CD4-positive, CD25-positive, alpha-beta regulatory T cell (primary cell): Measurements from ENCODE around the gene NFKB1. TPM values are rescaled to one million over a fixed set of nuclear protein-coding genes. Genes with fewer than 3 reads are reported as not detected.

ENCODE experiments used
- ATAC-seq, 2 donors: fragments of 150-1000 bp; cut with Tn5 transposase; one replicate each; pipeline ENCODE4 v1.10.0; 2021; ENCODE audit warnings: low read depth in 2 of 2, moderate number of reproducible peaks in 2 of 2, moderate library complexity in 1 of 2
- DNase-seq, 3 donors: peaks; one replicate each; pipeline versions ENCODE4 v3.0.0 to v3.0.0-alpha.2; 2012 to 2022; ENCODE audit warnings: mixed read lengths in 1 of 3
- H3K27ac ChIP-seq: one replicate; pipeline ENCODE4 v1.7.0; 2013; ENCODE audit warnings: mild to moderate bottlenecking, low read length; ENCODE audit not compliant: insufficient read depth, poor library complexity, severe bottlenecking
- H3K27me3 ChIP-seq: one replicate; pipeline ENCODE4 v1.7.0; 2013; ENCODE audit warnings: low read length; ENCODE audit not compliant: control insufficient read depth, insufficient read depth
- H3K36me3 ChIP-seq: one replicate; pipeline ENCODE4 v1.7.0; 2013; ENCODE audit warnings: mild to moderate bottlenecking, low read length, moderate library complexity; ENCODE audit not compliant: control insufficient read depth, insufficient read depth
- H3K4me1 ChIP-seq: 2 replicates; pipeline ENCODE4 v1.7.0; 2013; ENCODE audit warnings: mild to moderate bottlenecking, low read length; ENCODE audit not compliant: insufficient read depth, control insufficient read depth, poor library complexity, severe bottlenecking
- H3K4me3 ChIP-seq: one replicate; pipeline ENCODE4 v1.7.0; 2013; ENCODE audit warnings: low read depth, mild to moderate bottlenecking, low read length, moderate library complexity
- H3K9me3 ChIP-seq, 2 experiments: 1 replicate in 1 of 2; 2 replicates in 1 of 2; pipeline ENCODE4 v1.7.0; 2013; ENCODE audit warnings: low read length in 2 of 2, mild to moderate bottlenecking in 1 of 2, moderate library complexity in 1 of 2; ENCODE audit not compliant: control insufficient read depth in 2 of 2
- H3K27ac Mint-ChIP-seq, 3 donors: one replicate each; pipeline ENCODE4 v1.8.0; 2020 to 2022; ENCODE audit warnings: mild to moderate bottlenecking in 3 of 3, mixed read lengths in 3 of 3, moderate library complexity in 2 of 3
- H3K27me3 Mint-ChIP-seq: one replicate; pipeline ENCODE4 v1.8.0; 2022; ENCODE audit warnings: mild to moderate bottlenecking, mixed read lengths
- H3K36me3 Mint-ChIP-seq: one replicate; pipeline ENCODE4 v1.8.0; 2020; ENCODE audit warnings: mixed read lengths
- H3K4me1 Mint-ChIP-seq, 4 donors: one replicate each; pipeline ENCODE4 v1.8.0; 2020 to 2022; ENCODE audit warnings: mixed read lengths in 4 of 4, mild to moderate bottlenecking in 1 of 4
- H3K4me3 Mint-ChIP-seq, 4 donors: one replicate each; pipeline ENCODE4 v1.8.0; 2020 to 2022; ENCODE audit warnings: mild to moderate bottlenecking in 4 of 4, mixed read lengths in 4 of 4, moderate library complexity in 3 of 4
- H3K9me3 Mint-ChIP-seq, 7 donors: one replicate each; pipeline ENCODE4 v1.8.0; 2020 to 2022; ENCODE audit warnings: mixed read lengths in 7 of 7, mild to moderate bottlenecking in 3 of 7, moderate library complexity in 2 of 7
- polyA plus RNA-seq, 4 donors: library from polyadenylated mRNA; unstranded; fragments of 300-500 nt; fragmentation: Illumina TruSeq; gene quantifications; one replicate each; pipeline ENCODE4 v1.2.3, GENCODE V29; 2021
- total RNA-seq: library from RNA; stranded (reverse); gene quantifications from one replicate; pipeline ENCODE4 v1.2.3, GENCODE V29; 2022

The NFKB1 gene
- total and polyA plus RNA-seq, 5 donors from 2014 or later = 9.2 to 152 (median 15.4) TPM

DNA sequence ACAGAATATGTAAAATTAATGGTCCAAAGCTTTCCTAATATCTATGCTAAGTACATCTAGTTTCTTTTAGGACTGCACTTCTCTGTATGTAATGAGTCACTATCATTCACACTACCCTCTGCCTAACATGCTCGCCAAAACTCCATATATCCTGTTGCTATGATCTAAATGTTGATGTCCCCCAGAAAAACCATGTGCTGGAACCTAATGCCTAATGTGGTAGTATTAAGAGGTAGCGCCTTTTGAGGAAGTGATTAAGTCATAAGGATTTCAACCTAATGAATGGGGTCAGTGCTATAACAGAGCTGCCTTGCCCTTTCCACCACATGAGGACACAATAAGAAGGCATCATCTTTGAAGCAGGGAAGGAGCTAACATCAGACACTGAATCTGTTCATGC is 34.9 kb upstream of the NFKB1 start:
- Histone ChIP-seq H3K4me1 (peaks cover 6% of the 10 kb centered on the region), H3K27me3 (no peaks in the 10 kb centered on the region)
- no peak overlapping the region for H3K27ac Mint-ChIP-seq

DNA sequence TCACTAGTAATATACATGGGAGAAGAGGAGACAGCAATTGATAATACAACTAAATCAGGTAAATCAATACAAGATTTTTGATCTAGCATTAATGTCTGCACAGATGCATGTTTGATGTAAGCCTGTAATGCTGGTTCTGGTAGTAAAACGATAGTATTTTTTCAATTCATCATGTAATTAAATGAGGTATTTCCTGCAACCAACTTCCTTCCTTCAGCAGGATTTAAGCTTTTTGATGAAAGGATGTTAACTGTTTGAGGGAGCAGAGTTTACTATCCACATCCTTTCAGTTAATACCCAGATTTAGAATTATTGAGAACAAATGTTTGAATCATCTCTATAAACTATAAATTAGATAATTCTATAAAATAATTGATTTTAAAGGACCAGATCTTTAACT is 31.4 kb upstream of the NFKB1 start:
- peak overlapping the region; percentile 4 for H3K4me3 ChIP-seq
- peak in 2 of 3 donors; percentile 14 to 49 for DNase-seq

More for the DNA sequence above, 34.9 kb upstream of the NFKB1 start:
- Histone ChIP-seq H3K4me3 (no peak overlapping the region), H3K9me3 (peaks cover 0 to 2% of the 10 kb centered on the region in 2 experiments), H3K27ac (no peak overlapping the region), H3K36me3 (no peaks in the 10 kb centered on the region)
- peaks cover 9 to 24% (median 14%) of the 10 kb centered on the region in 4 donors for H3K4me1 Mint-ChIP-seq
- peaks cover under 1 to 9% (median 2%) of the 10 kb centered on the region in 7 donors for H3K9me3 Mint-ChIP-seq
- ATAC-seq (no peak), DNase-seq (no peak)
- peaks cover 28% of the 10 kb centered on the region for H3K27me3 Mint-ChIP-seq
- no peak overlapping the region for H3K4me3 Mint-ChIP-seq
- no peaks in the 10 kb centered on the region for H3K36me3 Mint-ChIP-seq

DNA sequence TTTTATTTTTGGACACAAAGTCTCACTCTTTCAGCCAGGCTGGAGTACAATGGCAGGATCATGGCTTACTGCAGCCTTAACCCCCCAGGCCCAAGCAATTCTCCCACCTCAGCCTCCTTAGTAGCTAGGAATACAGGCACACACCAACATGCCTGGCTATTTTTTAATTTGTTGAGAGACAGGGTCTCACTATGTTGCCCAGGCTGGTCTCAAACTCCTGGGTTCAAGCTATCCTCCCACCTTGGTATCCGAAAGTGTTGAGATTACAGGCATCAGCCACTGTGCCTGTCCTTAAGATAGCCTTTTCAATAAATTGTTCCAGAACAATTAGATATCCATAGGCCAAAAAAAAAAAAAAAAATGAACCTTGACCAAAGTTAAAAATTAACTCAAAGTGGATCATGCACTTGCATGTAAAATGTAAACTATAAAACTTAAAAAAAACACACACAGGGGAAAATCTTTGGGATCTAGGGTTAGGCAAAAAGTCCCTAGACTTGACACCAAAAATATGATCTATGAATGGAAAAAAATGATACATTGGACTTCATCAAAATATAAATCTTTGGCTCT is 28.6 kb upstream of the NFKB1 start:
- peaks cover 6% of the 10 kb centered on the region for H3K4me1 ChIP-seq
- no peaks in the 10 kb centered on the region for H3K36me3 ChIP-seq
- peaks cover 0 to 2% of the 10 kb centered on the region in 2 experiments for H3K9me3 ChIP-seq
- no peak overlapping the region for H3K27ac Mint-ChIP-seq
- peaks cover 0 to 9% (median 2%) of the 10 kb centered on the region in 7 donors for H3K9me3 Mint-ChIP-seq
- H3K4me3 Mint-ChIP-seq = peak overlapping the region in 1 of 4 donors; percentile 25
- no peak for DNase-seq
- no peak overlapping the region for H3K4me3 ChIP-seq
- peaks cover 11% of the 10 kb centered on the region for H3K36me3 Mint-ChIP-seq
- ATAC-seq = no peak
- H3K27me3 Mint-ChIP-seq = peaks cover 42% of the 10 kb centered on the region
- H3K4me1 Mint-ChIP-seq = peaks cover 0 to 11% (median 8%) of the 10 kb centered on the region in 4 donors
- H3K27me3 ChIP-seq = no peaks in the 10 kb centered on the region
- no peak overlapping the region for H3K27ac ChIP-seq

More for the DNA sequence above, 31.4 kb upstream of the NFKB1 start:
- no peak for ATAC-seq
- Mint-ChIP-seq H3K27me3 (peaks cover 43% of the 10 kb centered on the region), H3K27ac (no peak overlapping the region), H3K9me3 (peaks cover 0 to 3% (median 0%) of the 10 kb centered on the region in 7 donors), H3K4me1 (peaks cover 7 to 19% (median 14%) of the 10 kb centered on the region in 4 donors), H3K4me3 (no peak overlapping the region), H3K36me3 (no peaks in the 10 kb centered on the region)
- no peaks in the 10 kb centered on the region for H3K36me3 ChIP-seq
- no peaks in the 10 kb centered on the region for H3K27me3 ChIP-seq
- no peaks in the 10 kb centered on the region for H3K9me3 ChIP-seq
- H3K27ac ChIP-seq = no peak overlapping the region
- H3K4me1 ChIP-seq = peaks cover 6% of the 10 kb centered on the region

DNA sequence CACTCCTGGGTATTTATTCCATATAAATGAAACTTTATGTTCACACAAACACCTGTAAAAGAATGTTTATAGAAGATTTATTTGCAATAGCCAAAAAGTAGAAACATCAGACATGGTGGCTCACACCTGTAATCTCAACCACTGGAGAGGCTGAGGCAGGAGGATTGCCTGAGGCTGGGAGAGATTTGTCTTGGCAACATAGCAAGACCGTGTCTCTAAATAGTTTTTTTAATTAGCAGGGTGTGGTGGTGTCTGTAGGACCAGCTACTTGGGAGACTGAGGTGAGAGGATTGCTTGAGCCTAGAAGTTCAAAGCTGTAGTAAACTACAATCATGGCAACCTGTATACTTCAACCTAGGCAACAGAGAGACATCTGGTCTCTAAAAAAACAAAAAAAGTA is 27.7 kb upstream of the NFKB1 start:
- Mint-ChIP-seq H3K4me3 (no peak overlapping the region), H3K36me3 (peaks cover 11% of the 10 kb centered on the region), H3K27me3 (peaks cover 35% of the 10 kb centered on the region), H3K4me1 (peaks cover 0 to 11% (median 8%) of the 10 kb centered on the region in 4 donors), H3K9me3 (peaks cover 0 to 9% (median 2%) of the 10 kb centered on the region in 7 donors), H3K27ac (no peak overlapping the region)
- H3K4me3 ChIP-seq = no peak overlapping the region
- no peak overlapping the region for H3K27ac ChIP-seq
- H3K9me3 ChIP-seq = peaks cover 0 to 2% of the 10 kb centered on the region in 2 experiments
- H3K4me1 ChIP-seq = peaks cover 6% of the 10 kb centered on the region
- DNase-seq = no peak
- H3K36me3 ChIP-seq = no peaks in the 10 kb centered on the region
- H3K27me3 ChIP-seq = no peaks in the 10 kb centered on the region
- ATAC-seq = no peak

DNA sequence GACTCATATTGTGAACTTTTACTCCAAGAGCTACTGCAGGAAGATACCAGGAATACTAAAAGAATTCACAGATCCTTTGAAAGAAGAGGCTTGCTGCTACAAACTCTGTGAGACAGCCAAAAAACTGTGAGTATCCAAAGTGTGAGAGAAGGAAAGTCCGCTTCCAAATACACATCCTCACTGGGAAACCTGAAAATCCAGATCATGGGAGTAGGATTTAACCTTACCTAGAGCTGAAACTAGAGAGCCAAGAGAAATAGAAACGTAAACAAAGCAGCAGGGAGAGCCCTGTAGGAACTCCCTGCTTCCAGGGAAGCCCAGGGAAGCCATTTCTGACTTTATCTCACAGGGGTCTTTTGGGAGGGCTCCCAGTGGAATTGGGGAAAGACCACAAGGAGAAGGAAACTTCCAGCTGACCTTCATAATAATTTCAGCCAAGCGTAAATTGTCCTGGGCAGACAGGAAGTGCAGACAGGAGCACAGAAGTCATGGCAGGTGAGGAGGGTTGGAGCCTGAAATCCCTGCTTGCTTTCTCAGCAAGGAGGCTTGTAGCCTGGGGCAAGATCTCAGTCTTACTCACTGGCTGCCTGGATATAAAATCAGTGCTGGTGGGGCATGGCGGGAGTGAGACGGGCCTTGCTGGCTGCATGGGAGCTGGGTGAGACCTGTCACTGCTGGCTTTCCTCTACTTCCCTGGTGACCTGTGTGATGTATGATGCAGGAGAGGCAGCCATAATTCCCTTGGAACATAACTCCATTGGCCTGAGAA is 26.2 kb upstream of the NFKB1 start:
- H3K36me3 ChIP-seq = no peaks in the 10 kb centered on the region
- peaks cover 0 to 2% of the 10 kb centered on the region in 2 experiments for H3K9me3 ChIP-seq
- Mint-ChIP-seq H3K36me3 (peaks cover 11% of the 10 kb centered on the region), H3K9me3 (peaks cover 0 to 19% (median 7%) of the 10 kb centered on the region in 7 donors), H3K27ac (no peak overlapping the region), H3K4me3 (no peak overlapping the region), H3K27me3 (peaks cover 29% of the 10 kb centered on the region), H3K4me1 (peaks cover 0 to 4% (median 2%) of the 10 kb centered on the region in 4 donors)
- H3K4me1 ChIP-seq = no peaks in the 10 kb centered on the region
- H3K27me3 ChIP-seq = no peaks in the 10 kb centered on the region
- no peak overlapping the region for H3K4me3 ChIP-seq
- no peak overlapping the region for H3K27ac ChIP-seq
- ATAC-seq = no peak
- no peak for DNase-seq

DNA sequence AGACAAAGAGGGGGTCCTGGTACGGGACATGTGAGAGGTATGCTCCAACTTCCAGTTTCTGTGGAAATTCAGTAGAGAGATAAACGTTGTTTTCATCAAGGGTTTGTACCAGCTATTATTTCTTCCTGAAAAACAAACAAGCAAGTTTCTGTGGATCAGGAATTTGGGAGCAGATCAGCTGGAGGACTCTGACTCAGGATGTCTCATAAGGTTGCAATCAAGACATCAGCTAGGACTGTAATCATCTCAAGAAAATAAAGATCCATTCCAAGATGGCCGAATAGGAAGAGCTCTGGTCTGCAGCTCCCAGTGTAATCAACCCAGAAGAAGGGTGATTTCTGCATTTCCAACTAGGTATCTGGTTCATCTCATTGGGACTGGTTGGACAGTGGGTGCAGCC is 23.5 kb upstream of the NFKB1 start:
- Histone ChIP-seq H3K27me3 (no peaks in the 10 kb centered on the region), H3K4me1 (no peaks in the 10 kb centered on the region), H3K27ac (no peak overlapping the region), H3K36me3 (no peaks in the 10 kb centered on the region), H3K4me3 (no peak overlapping the region), H3K9me3 (peaks cover 0 to 2% of the 10 kb centered on the region in 2 experiments)
- H3K36me3 Mint-ChIP-seq = peaks cover 11% of the 10 kb centered on the region
- no peak overlapping the region for H3K4me3 Mint-ChIP-seq
- ATAC-seq = no peak
- peaks cover 0 to 4% (median 0%) of the 10 kb centered on the region in 4 donors for H3K4me1 Mint-ChIP-seq
- no peak for DNase-seq
- peaks cover 0 to 30% (median 8%) of the 10 kb centered on the region in 7 donors for H3K9me3 Mint-ChIP-seq
- H3K27ac Mint-ChIP-seq = no peak overlapping the region
- peaks cover 23% of the 10 kb centered on the region for H3K27me3 Mint-ChIP-seq

DNA sequence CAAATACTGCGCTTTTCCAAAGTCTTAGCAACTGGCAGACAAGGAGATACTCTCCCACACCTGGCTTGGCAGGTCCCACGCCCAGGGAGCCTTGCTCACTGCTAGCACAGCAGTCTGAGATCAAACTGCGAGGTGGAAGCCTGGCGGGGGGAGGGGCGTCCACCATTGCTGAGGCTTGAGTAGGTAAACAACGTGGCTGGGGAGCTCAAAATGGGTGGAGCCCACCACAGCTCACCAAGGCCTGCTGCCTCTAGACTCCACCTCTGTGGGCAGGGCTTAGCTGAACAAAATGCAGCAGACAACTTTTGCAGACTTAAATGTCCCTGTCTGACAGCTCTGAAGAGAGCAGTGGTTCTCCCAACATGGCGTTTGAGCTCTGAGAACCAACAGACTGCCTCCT is 23.0 kb upstream of the NFKB1 start:
- Histone ChIP-seq H3K27ac (no peak overlapping the region), H3K36me3 (no peaks in the 10 kb centered on the region), H3K27me3 (no peaks in the 10 kb centered on the region), H3K9me3 (peaks cover 0 to 2% of the 10 kb centered on the region in 2 experiments), H3K4me3 (no peak overlapping the region), H3K4me1 (no peaks in the 10 kb centered on the region)
- Mint-ChIP-seq H3K27ac (no peak overlapping the region), H3K36me3 (peaks cover 11% of the 10 kb centered on the region), H3K9me3 (peaks cover 0 to 30% (median 8%) of the 10 kb centered on the region in 7 donors), H3K4me3 (no peak overlapping the region), H3K27me3 (peaks cover 23% of the 10 kb centered on the region), H3K4me1 (peaks cover 0 to 4% (median 0%) of the 10 kb centered on the region in 4 donors)
- peak in 1 of 3 donors; percentile 26 for DNase-seq
- no peak for ATAC-seq
